HepG2 (cell line): ENCODE measurements around the gene CORO1C. TPM values are rescaled to one million over a fixed set of nuclear protein-coding genes. Genes with fewer than 3 reads are reported as not detected.
A peak's percentile ranks its signal among the peaks of the same experiment; 100 is the strongest.

Source experiments
- ATAC-seq: fragments of 200-7000 bp; cut with Tn5 transposase; 3 replicates; pipeline ENCODE4 v1.9.1; 2020; ENCODE audit warnings: mild to moderate bottlenecking, moderate library complexity
- BruUV-seq: library from RNA; stranded (reverse); fragments of 400-500 nt; replicated peaks from 2 replicates; lab custom pipeline; 2021; lab: Mats Ljungman, UMichigan
- CTCF ChIA-PET: fragments of 300-600 bp; formaldehyde crosslinking; extraction: SDS; loops from one replicate; lab custom pipeline; 2021; ENCODE audit warnings: low total read pairs, inconsistent platforms, low intra/inter-chr PET ratio; lab: Yijun Ruan, JAX
- POLR2A ChIA-PET: fragments of 350-600 bp; sonication (Branson Sonifier 250); formaldehyde crosslinking; loops from one replicate; lab custom pipeline; 2020; ENCODE audit warnings: antibody characterized with exemption, inconsistent platforms; lab: Yijun Ruan, JAX
- DNase-seq: peaks from one replicate; pipeline ENCODE4 v3.0.0-alpha.2; 2015; ENCODE audit warnings: low spot score
- FAIRE-seq: peaks from 3 replicates; lab custom pipeline; 2011; peaks lifted over from hg19 to GRCh38; lab: Jason Lieb, UNC
- H2AFZ ChIP-seq: one replicate; pipeline ENCODE4 v1.6.1; 2011; ENCODE audit warnings: low read length, inconsistent platforms
- H3K27ac ChIP-seq: fragments of 300-600 bp; 3 replicates; pipeline ENCODE4 v1.8.0; 2011; ENCODE audit warnings: mixed run types, mild to moderate bottlenecking, mixed read lengths, low read length, inconsistent platforms; ENCODE audit not compliant: insufficient read depth; ENCODE audit errors: extremely low read length
- H3K27me3 ChIP-seq, 2 experiments: fragments of 200-600 bp in 1 of 2; 2 replicates in 1 of 2; 3 replicates in 1 of 2; pipeline versions ENCODE4 v1.6.0 to v1.8.0; 2011; ENCODE audit warnings: low read length in 2 of 2, mild to moderate bottlenecking in 2 of 2, moderate library complexity in 2 of 2, inconsistent platforms in 1 of 2; ENCODE audit not compliant: insufficient read depth in 2 of 2, control insufficient read depth in 1 of 2
- H3K36me3 ChIP-seq, 2 experiments: fragments of 200-600 bp in 1 of 2; replicated peaks in 1 of 2; 2 replicates in 1 of 2; 3 replicates in 1 of 2; pipeline versions ENCODE4 v1.5.1 to v1.8.0; 2011; ENCODE audit warnings: low read length in 2 of 2, inconsistent platforms in 1 of 2; ENCODE audit not compliant: insufficient read depth in 2 of 2, control insufficient read depth in 1 of 2
- H3K4me1 ChIP-seq: 2 replicates; pipeline ENCODE4 v1.5.1; 2012; ENCODE audit warnings: low read length, inconsistent platforms; ENCODE audit not compliant: insufficient read depth
- H3K4me2 ChIP-seq: 2 replicates; pipeline ENCODE4 v1.6.0; 2011; ENCODE audit warnings: low read depth, low read length, inconsistent platforms
- H3K4me3 ChIP-seq, 3 experiments: fragments of 200-600 bp in 1 of 3; sonication (generic), shearing (Covaris generic) in 1 of 3; replicated peaks in 1 of 3; 2 replicates each; pipeline ENCODE4 v1.5.1; 2011 to 2016; ENCODE audit warnings: low read length in 3 of 3, inconsistent platforms in 2 of 3, low read depth in 2 of 3, mild to moderate bottlenecking in 2 of 3, control low read depth in 1 of 3, mixed read lengths in 1 of 3; ENCODE audit not compliant: insufficient read depth in 1 of 3
- H3K79me2 ChIP-seq: one replicate; pipeline ENCODE4 v1.6.1; 2011; ENCODE audit warnings: low read length, inconsistent platforms; ENCODE audit not compliant: insufficient read depth
- H3K9ac ChIP-seq: 2 replicates; pipeline ENCODE4 v1.6.0; 2011; ENCODE audit warnings: mild to moderate bottlenecking, low read depth, low read length, inconsistent platforms; ENCODE audit not compliant: insufficient read depth
- H3K9me3 ChIP-seq: 2 replicates; pipeline ENCODE4 v1.5.1; 2012; ENCODE audit warnings: mild to moderate bottlenecking, low read length
- H4K20me1 ChIP-seq: 2 replicates; pipeline ENCODE4 v1.6.0; 2011; ENCODE audit warnings: inconsistent platforms, mild to moderate bottlenecking, low read length, moderate library complexity; ENCODE audit not compliant: insufficient read depth
- KDM2A ChIP-seq: sonication (generic); formaldehyde crosslinking; IDR thresholded peaks from 2 replicates; pipeline ENCODE4 v1.4.0; 2020; ENCODE audit warnings: low read depth, missing genetic modification reagents, borderline replicate concordance
- PRDM4 ChIP-seq: sonication (generic); formaldehyde crosslinking; IDR thresholded peaks from 2 replicates; pipeline ENCODE4 v1.9.0; 2021; ENCODE audit warnings: missing genetic modification reagents, borderline replicate concordance
- SALL2 ChIP-seq: sonication (generic); formaldehyde crosslinking; IDR thresholded peaks from 2 replicates; pipeline ENCODE4 v1.8.1; 2023; ENCODE audit warnings: mild to moderate bottlenecking, missing genetic modification reagents, inconsistent platforms
- SKI ChIP-seq: fragments of 450-650 bp; IDR thresholded peaks from one replicate; pipeline ENCODE4 v1.6.1; 2018; ENCODE audit warnings: mild to moderate bottlenecking; ENCODE audit not compliant: partially characterized antibody
- ZFP36 ChIP-seq: fragments of 150-350 bp; IDR thresholded peaks from 2 replicates; pipeline ENCODE4 v1.6.1; 2018; ENCODE audit warnings: borderline replicate concordance, low read length, low read depth; ENCODE audit not compliant: partially characterized antibody
- ZFP91 ChIP-seq: sonication (generic); formaldehyde crosslinking; IDR thresholded peaks from 2 replicates; pipeline ENCODE4 v1.9.0; 2022; ENCODE audit warnings: missing genetic modification reagents, mild to moderate bottlenecking, borderline replicate concordance
- ZIK1 ChIP-seq: sonication (generic); formaldehyde crosslinking; IDR thresholded peaks from 2 replicates; pipeline ENCODE4 v1.5.0; 2020; ENCODE audit warnings: mild to moderate bottlenecking, low read depth, missing genetic modification reagents, borderline replicate concordance
- ZNF121 ChIP-seq: sonication (generic); formaldehyde crosslinking; IDR thresholded peaks from 2 replicates; pipeline ENCODE4 v1.5.0; 2020; ENCODE audit warnings: mild to moderate bottlenecking, missing genetic modification reagents
- ZNF430 ChIP-seq: sonication (generic); formaldehyde crosslinking; IDR thresholded peaks from 2 replicates; pipeline ENCODE4 v1.9.0; 2021; ENCODE audit warnings: mild to moderate bottlenecking, missing genetic modification reagents
- WGBS: methylation state at CpG from one replicate; pipeline ENCODE4 v1.1.6; 2017; ENCODE audit warnings: low lambda C conversion rate; 5-methylcytosine and 5-hydroxymethylcytosine counted together
- in situ Hi-C: cut with HindIII; loops from 2 replicates; pipeline ENCODE4 v1.10.0; 2017; ENCODE audit warnings: low pct_unique_long_range_greater_than_20kb; ENCODE audit not compliant: extremely low pct_ligation_motif_present
- intact Hi-C: fragments of 100-400 bp; cut with micrococcal nuclease; formaldehyde crosslinking; loops from one replicate; pipeline ENCODE4 v1.10.0; 2022; ENCODE audit not compliant: unreplicated experiment
- polyA plus RNA-seq, 8 experiments: library from polyadenylated mRNA; depleted of rRNA in 3 of 8; stranded (reverse) in 7 of 8; unstranded in 1 of 8; fragments of >200 nt; fragmentation: Illumina TruSeq in 4 of 8; extraction: Trizol in 4 of 8; gene quantifications; 2 replicates each; pipeline versions ENCODE4 v1.2.1 to v1.2.3, GENCODE V29; 2011 to 2016; ENCODE audit warnings: low read depth in 4 of 8, missing spikeins in 1 of 8, mixed read lengths in 1 of 8; ENCODE audit not compliant: insufficient read depth in 1 of 8
- total RNA-seq, 5 experiments: library from RNA; depleted of rRNA; stranded (reverse); fragments of >200 nt; fragmentation: Illumina TruSeq; extraction: Trizol; gene quantifications; 2 replicates each; pipeline ENCODE4 v1.2.3, GENCODE V29; 2016; ENCODE audit warnings: low read depth in 1 of 5
- TF ChIP-seq, protein P1 (sequence below): sonication (generic); formaldehyde crosslinking; IDR thresholded peaks from 2 replicates; pipeline ENCODE4 v1.9.0; 2021; ENCODE audit warnings: missing genetic modification reagents, borderline replicate concordance
- TF ChIP-seq, protein P2 (sequence below): sonication (generic); formaldehyde crosslinking; IDR thresholded peaks from 2 replicates; pipeline ENCODE4 v1.5.0; 2020; ENCODE audit warnings: mild to moderate bottlenecking, low read depth, missing genetic modification reagents, borderline replicate concordance
- TF ChIP-seq, protein P3 (sequence below): sonication (generic); formaldehyde crosslinking; IDR thresholded peaks from 2 replicates; pipeline ENCODE4 v1.9.0; 2022; ENCODE audit warnings: low read depth, missing genetic modification reagents

The CORO1C gene
- total and polyA plus RNA-seq, 2 of the 13 experiments (the other 11 are each of a cell fraction or from before 2014, with no cell fraction given), result 73.7 to 131 TPM

DNA sequence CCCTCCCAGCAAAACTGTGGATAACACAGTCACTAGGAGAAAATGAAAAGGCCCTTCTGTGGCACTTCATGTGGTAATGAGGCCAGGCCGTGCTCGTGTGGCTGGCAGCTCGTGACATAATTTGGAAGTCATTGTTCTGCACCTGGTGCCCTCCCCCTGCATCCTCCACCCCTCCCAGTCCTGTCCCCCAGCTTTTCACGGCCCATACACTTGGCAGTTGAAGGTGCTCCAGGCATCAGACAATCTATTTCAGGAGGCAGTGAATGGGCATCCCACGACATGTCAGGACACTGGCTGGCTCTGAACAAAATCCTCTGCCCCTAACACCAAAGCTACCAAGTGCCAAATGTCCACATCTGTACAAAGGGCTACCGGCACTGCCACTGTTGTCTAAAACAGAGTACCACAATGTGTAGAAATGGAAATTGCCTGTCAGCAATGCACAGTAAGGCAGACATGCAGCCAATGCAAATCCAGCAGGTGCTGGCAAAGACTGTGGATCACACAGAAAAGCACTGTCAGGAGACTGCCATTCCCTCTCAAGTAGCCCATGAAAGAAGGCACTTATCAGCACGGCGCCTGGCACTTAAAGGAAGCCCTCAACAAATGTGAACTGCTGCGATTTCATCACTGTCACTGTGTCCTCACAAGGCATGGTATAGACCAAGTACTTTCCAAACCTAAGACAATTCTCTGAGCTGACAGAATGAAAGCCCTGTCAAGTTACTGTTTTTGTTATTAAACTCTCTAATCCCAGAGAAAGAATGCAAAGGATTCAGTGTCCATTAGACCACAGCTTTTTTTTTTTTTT lies 39.1 kb downstream of the CORO1C start:
- peak overlapping the region; percentile 55 for H3K9ac ChIP-seq
- no peaks in the 10 kb centered on the region; the same call in 1 of the 2 replicates for H4K20me1 ChIP-seq
- no peaks in the 10 kb centered on the region for H3K27me3 ChIP-seq
- 49% methylated on average over 6 of the region's 9 CpGs for WGBS
- no peak overlapping the region for H2AFZ ChIP-seq
- H3K36me3 ChIP-seq, result peaks cover 12 to 29% of the 10 kb centered on the region in 2 experiments
- in situ Hi-C loops, result no loop called here
- no TSS peak for BruUV-seq
- intact Hi-C loops, result loop anchor here (2.0 to 5.0 kb wide), 3 partner anchors 27 to 80 kb away; no protein-coding TSS in a partner anchor
- H3K4me3 ChIP-seq, result peak overlapping the region in 1 of 3 experiments; percentile 31; a peak in 3 of 6 replicates
- no peak for DNase-seq
- ATAC-seq, result peak; percentile 5
- H3K9me3 ChIP-seq, result no peaks in the 10 kb centered on the region
- peaks cover 55% of the 10 kb centered on the region for H3K4me1 ChIP-seq
- H3K79me2 ChIP-seq, result peaks cover 84% of the 10 kb centered on the region
- no peak for FAIRE-seq
- ChIA-PET CTCF (interaction anchor here (1.8 kb wide), 1 partner anchor 27 kb away, joined by 3 read pairs; no protein-coding TSS in a partner anchor), POLR2A (interaction anchor here (1.1 to 2.2 kb wide), 5 partner anchors 13 to 42 kb away, joined by 3 to 11 read pairs (median 4); no protein-coding TSS in a partner anchor)
- H3K27ac ChIP-seq, result peak overlapping the region; percentile 86
- H3K4me2 ChIP-seq, result peak overlapping the region; percentile 83
- TF ChIP-seq, protein P1, sequence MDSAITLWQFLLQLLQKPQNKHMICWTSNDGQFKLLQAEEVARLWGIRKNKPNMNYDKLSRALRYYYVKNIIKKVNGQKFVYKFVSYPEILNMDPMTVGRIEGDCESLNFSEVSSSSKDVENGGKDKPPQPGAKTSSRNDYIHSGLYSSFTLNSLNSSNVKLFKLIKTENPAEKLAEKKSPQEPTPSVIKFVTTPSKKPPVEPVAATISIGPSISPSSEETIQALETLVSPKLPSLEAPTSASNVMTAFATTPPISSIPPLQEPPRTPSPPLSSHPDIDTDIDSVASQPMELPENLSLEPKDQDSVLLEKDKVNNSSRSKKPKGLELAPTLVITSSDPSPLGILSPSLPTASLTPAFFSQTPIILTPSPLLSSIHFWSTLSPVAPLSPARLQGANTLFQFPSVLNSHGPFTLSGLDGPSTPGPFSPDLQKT (CRISPR knock-in tag), result no peak
- 0 out of 2 replicates have a peak, but pooled peaks have one; percentile 9 for TF ChIP-seq ZFP91 (CRISPR knock-in tag)
- TF ChIP-seq ZNF121 (CRISPR knock-in tag), result 0 out of 2 replicates have a peak, but pooled peaks have one; percentile 2
- TF ChIP-seq ZNF430, result peak; percentile 23; the same call in 1 of the 2 replicates
- TF ChIP-seq SALL2, result no peak
- TF ChIP-seq ZFP36, result no peak
- no peak for TF ChIP-seq PRDM4 (CRISPR knock-in tag)
- TF ChIP-seq, protein P2, sequence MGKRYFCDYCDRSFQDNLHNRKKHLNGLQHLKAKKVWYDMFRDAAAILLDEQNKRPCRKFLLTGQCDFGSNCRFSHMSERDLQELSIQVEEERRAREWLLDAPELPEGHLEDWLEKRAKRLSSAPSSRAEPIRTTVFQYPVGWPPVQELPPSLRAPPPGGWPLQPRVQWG (CRISPR knock-in tag), result no peak
- TF ChIP-seq ZIK1 (CRISPR knock-in tag), result no peak
- TF ChIP-seq, protein P3, sequence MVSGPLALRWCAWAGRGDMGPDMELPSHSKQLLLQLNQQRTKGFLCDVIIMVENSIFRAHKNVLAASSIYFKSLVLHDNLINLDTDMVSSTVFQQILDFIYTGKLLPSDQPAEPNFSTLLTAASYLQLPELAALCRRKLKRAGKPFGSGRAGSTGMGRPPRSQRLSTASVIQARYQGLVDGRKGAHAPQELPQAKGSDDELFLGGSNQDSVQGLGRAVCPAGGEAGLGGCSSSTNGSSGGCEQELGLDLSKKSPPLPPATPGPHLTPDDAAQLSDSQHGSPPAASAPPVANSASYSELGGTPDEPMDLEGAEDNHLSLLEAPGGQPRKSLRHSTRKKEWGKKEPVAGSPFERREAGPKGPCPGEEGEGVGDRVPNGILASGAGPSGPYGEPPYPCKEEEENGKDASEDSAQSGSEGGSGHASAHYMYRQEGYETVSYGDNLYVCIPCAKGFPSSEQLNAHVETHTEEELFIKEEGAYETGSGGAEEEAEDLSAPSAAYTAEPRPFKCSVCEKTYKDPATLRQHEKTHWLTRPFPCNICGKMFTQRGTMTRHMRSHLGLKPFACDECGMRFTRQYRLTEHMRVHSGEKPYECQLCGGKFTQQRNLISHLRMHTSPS (CRISPR knock-in tag), result peak; percentile 4; the same call in 1 of the 2 replicates
- no peak for TF ChIP-seq SKI
- TF ChIP-seq KDM2A (CRISPR knock-in tag), result peak; percentile 6; the same call in 1 of the 2 replicates
